Cerebellar nuclear complex (tissue), 1 donor: ENCODE measurements around the gene ZC3H6.
"Not testable (repeated sequence)": the region's sequence is repeated elsewhere in the genome, so short reads cannot be mapped to it uniquely, and the experiment has no call there.

Source experiments
- DNase-seq, 2 experiments: peaks; one replicate each; lab custom pipeline; 2025; lab: John Stamatoyannopoulos, UW

The ZC3H6 gene

DNA sequence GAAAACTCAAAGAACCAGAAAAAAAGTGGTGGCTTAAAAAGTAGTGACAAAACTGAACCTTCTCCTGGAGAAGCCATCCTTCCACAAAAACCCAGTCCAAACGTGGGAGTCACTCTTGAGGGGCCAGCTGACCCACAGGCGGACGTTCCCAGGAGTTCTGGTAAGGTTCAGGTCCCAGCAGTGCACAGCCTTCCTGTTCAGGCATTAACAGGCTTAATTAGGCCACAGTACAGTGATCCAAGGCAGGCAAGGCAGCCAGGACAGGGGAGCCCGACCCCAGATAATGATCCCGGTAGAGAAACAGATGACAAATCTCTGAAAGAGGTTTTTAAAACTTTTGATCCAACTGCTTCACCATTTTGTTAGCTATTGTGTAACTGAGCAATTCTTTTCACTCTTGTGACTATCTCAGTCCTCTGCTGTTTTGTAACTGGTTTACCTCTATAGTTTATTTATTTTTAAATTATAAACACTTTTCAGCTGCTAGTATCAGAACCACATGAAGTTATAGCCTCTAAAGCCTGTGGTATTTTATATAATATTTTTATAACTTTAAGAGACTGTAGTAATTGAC lies 56.8 kb downstream of the ZC3H6 start:
- DNase-seq, result no peak

DNA sequence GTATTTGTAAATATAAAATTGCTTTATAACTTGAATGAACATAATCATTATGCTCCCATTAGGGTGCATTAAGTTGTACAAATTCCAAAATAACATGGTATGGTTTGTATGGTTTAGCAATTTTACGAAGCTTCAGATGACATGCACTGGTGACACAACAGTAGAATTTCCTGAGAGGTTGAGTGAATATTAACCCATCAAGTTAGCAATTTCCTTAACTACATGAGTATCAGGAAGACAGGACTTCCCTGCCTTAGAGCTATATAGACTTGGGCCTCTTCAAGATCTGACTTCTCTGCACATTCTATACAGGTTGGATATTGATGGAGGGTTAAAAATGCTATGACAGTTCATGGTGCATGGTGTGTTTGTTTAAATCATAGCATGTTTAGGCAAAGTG lies 60.2 kb downstream of the ZC3H6 start:
- no peak for DNase-seq

- no peak for DNase-seq
Measured at GRCh38 chr2:112339986-112340385, 64.6 kb downstream of the ZC3H6 start.

GRCh38 chr2:112340475-112341267 lies 65.3 kb downstream of the ZC3H6 start:
- no peak for DNase-seq

- no peak for DNase-seq
Measured at GRCh38 chr2:112342067-112342550, 66.7 kb downstream of the ZC3H6 start.

GRCh38 chr2:112343827-112344585 lies 68.6 kb downstream of the ZC3H6 start:
- no peak for DNase-seq

DNA sequence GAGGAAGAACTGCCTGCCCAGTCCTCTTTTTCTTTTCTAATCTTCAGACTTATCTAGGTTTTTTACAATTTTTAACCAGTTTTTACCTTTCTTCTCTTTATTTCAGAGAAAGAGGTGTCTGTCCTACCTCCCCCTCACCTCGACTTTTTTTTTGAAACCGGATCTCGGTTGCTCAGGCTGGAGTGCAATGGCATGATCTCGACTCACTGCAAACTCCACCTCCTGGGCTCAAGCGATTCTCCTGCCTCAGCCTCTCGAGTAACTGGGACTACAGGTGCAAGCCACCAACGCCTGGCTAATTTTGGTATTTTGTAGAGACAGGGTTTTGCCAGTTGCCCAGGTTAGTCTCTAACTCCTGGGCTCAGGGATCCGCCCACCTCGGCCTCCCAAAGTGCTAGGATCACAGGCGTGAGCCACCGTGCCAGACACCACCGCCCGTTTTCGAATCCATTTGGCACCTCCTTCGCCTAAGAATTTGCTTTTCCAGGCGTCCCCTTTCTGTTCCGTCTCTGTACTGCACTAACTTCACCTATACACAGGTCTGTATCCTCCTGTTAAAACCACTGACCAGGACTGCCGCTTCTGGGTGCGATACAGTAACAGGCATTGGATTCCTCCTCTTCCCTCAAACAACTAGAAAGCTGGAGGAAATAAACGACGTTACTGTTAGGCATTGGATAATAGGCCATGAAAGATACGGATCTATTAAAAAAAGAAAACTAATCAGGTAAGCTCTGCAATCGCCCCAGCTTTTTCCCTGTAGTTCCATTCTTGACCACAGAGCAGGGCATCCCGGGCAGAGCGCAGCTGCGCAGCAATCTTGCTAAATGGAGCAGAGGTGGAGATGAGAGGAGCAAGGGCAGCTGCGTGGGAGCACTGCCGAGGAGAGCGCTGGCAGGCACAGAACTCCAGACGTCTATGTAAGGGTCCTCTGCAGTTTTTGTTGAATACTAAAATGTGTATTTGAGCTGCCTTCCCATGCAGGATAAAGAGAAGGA lies 69.9 kb downstream of the ZC3H6 start:
- DNase-seq, result no peak

GRCh38 chr2:112352292-112352691 lies 76.9 kb downstream of the ZC3H6 start:
- DNase-seq, result not testable (repeated sequence)

DNA sequence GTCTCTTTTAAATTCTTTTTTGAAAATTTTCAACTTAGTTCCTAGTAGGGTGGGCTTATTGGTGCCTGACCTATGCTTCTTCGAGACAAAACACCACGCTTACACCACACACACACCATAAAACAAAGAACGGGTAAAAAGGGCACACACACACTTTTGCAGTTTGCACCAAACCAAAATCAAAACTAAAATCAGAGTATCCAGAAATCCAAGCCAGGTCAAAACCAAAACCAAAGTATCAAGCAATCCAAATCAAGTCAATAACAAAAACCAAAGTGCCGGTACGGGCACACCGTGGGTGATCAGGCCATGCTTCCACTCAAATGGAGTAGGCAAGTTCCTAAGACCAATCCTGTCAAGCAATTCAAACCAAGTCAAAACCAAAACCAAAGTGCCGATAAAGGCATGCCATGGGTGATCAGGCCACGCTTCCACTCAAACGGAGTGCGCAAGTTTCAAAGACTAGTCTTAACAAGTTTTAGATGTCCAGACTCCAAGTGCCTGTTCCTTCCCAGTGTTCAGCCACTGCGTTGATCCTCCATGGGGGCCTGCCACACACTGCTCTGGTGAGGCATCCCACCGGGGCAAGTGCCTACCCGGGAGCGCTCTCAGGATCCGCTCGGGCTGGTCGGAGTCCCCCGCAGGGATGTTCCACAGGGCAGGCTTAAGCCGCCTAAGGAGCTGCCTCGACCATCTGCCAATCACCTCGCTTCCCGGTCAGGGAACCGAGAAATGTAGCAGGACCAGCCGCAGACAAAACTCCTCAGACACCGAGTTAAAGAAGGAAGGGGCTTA lies 77.6 kb downstream of the ZC3H6 start:
- DNase-seq, result not testable (repeated sequence)

DNA sequence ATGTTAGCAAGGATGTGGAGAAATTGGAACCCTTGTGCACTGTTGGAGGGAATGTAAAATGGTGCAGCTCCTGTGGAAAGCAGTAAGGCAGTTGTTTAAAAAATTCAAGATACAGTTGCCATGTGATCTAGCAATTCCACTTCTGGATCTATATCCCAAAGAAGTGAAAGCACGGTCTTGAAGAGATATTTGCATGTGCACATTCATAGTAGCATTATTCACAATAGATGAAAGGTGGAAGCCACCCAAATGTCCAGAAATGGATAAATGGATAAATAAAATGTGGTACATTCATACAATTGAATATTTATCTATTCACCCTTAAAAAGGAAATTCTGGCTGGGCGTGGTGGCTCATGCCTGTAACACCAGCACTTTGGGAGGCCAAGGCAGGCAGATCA lies 78.9 kb downstream of the ZC3H6 start:
- DNase-seq, result not testable (repeated sequence)

GRCh38 chr2:112360055-112360454 lies 84.7 kb downstream of the ZC3H6 start:
- DNase-seq, result not testable (repeated sequence)
